NB4 (cell line): ENCODE measurements around the gene AFAP1.
"Not testable (repeated sequence)": the region's sequence is repeated elsewhere in the genome, so short reads cannot be mapped to it uniquely, and the experiment has no call there.

Source experiments
- MYC ChIP-seq: IDR thresholded peaks from 2 replicates; pipeline ENCODE4 v1.6.1; 2011; ENCODE audit warnings: low read depth, low read length
- POLR2A ChIP-seq: IDR thresholded peaks from 2 replicates; pipeline ENCODE4 v1.6.1; 2011; ENCODE audit warnings: mild to moderate bottlenecking; ENCODE audit not compliant: insufficient read length; ENCODE audit errors: extremely low read depth
- TF ChIP-seq, protein P1 (sequence below): IDR thresholded peaks from one replicate; pipeline ENCODE4 v1.5.1; 2012; ENCODE audit warnings: low read depth, low read length
- TF ChIP-seq, protein P2 (sequence below): IDR thresholded peaks from 2 replicates; pipeline ENCODE4 v1.6.1; 2011; ENCODE audit warnings: low read depth, low read length

DNA sequence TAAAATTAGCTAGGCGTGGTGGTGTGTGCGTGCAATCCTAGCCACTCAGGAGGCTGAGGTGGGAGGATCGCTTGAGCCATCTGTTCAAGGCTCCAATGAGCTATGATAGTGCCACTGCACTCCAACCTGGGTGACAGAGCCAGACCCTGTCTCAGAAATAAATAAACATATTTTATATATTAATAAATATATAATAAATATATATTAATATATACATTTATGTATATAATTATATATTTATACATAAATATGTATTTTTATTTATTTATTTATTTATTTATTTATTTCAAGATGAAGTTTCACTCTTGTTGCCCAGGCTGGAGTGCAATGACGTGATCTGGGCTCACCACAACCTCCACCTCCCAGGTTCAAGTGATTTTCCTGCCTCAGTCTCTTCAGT lies 4.0 kb upstream of the AFAP1 start:
- TF ChIP-seq, protein P1, sequence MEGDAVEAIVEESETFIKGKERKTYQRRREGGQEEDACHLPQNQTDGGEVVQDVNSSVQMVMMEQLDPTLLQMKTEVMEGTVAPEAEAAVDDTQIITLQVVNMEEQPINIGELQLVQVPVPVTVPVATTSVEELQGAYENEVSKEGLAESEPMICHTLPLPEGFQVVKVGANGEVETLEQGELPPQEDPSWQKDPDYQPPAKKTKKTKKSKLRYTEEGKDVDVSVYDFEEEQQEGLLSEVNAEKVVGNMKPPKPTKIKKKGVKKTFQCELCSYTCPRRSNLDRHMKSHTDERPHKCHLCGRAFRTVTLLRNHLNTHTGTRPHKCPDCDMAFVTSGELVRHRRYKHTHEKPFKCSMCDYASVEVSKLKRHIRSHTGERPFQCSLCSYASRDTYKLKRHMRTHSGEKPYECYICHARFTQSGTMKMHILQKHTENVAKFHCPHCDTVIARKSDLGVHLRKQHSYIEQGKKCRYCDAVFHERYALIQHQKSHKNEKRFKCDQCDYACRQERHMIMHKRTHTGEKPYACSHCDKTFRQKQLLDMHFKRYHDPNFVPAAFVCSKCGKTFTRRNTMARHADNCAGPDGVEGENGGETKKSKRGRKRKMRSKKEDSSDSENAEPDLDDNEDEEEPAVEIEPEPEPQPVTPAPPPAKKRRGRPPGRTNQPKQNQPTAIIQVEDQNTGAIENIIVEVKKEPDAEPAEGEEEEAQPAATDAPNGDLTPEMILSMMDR = not testable (repeated sequence)
- TF ChIP-seq POLR2A, MYC: not testable (repeated sequence)
- TF ChIP-seq, protein P2, sequence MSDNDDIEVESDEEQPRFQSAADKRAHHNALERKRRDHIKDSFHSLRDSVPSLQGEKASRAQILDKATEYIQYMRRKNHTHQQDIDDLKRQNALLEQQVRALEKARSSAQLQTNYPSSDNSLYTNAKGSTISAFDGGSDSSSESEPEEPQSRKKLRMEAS = not testable (repeated sequence)
